Activated CD4-positive, CD25-positive, alpha-beta regulatory T cell treated with anti-CD3 and anti-CD28 coated beads, Interleukin-2, amount 50 U/mL, for 16 hours (primary cell): ENCODE measurements around the gene MRPL52.
"Not testable (repeated sequence)": the region's sequence is repeated elsewhere in the genome, so short reads cannot be mapped to it uniquely, and the experiment has no call there.

Experiments
- DNase-seq: peaks from one replicate; pipeline ENCODE4 v3.0.0-alpha.2; 2020; ENCODE audit warnings: low read depth, low spot score

MRPL52 gene

DNA sequence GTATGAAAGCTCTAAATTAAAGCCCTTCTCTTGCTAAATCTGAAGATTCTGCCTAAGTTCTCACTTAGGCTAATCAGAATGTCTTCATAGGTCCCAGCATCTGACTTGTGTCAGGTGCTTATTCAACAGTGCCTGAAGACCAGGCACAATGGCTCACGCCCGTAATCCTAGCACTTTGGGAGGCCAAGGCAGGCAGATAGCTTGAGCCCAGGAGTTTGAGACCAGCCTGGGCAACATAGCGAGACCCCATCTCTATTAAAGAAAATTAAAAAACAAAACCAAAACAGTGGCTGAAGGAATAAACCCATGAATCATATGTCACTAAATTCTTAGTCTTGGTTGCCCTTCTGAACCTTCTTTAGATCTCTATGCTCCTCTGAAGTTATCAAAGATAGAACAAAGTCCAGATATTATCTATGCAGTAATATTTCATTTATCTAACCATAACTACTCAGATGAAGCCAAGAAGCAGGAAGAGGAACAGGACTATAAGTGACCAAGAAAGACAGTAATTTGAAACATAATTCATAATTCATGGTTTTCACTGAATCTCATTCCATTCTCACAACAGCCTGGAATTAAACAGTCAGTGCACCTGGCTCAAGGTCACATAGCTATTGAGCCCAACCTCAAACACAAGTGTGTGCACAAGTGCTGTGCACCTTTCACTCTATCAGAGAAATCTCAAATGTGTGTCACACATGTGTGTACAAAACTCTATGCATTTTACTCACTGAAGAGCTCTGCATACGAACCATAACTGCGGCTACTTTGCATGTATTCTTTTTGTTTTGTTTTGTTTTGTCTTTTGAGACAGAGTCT, 21.1 kb upstream of the MRPL52 start:
- DNase-seq: no peak

DNA sequence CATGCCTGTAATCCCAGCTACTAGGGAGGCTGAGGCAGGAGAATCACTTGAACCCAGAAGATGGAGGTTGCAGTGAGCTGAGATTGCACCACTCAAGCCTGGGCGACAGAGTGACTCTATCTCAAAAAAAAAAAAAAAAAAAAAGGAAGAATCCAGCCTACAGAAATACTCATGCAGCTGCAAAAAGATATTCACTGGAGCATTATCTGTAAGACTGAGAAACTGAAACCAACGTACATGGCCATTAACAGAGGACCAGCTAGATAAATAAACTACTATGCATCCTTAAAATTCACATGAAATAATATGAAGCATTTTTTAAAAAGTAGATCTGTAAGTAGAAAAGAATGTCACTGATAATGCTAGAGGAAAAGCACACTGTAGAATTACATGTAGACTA, 18.0 kb upstream of the MRPL52 start:
- DNase-seq: no peak

DNA sequence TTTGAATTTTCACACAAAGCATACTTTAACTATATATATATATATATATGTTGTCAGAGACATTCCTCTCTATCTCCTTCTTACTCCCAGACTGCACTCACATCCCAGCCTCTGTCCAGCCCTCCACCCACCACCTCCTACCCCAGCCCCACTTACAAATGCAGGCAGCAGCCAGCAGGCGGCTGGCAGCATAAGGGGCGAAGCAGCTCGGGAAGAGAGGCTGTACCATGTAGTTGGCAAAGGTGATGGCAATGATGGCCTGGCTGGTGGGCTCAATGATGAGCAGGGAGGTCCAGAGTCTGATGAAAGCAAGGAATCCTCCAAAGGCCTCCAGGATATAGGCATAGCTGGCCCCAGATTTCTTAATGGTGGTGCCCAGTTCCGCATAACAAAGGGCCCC, 16.9 kb upstream of the MRPL52 start:
- DNase-seq: no peak

DNA sequence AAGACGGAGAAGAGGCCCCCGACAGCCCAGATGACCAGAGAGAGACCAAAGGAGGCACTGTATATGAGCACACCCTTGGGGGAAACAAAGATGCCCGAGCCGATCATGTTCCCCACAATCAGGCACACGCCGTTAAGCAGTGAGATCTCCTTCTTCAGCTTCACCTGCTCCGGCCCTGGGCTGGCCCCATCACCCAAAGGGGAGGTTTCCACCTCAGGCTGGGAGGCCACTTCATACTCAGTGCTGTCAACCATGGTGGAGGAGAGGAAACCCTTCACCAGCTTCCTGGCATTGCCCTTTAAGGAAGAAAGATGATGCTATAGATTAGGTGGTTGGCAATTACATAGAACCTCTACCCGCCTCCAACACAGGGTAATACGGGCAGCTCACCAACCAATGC, 16.5 kb upstream of the MRPL52 start:
- no peak for DNase-seq

DNA sequence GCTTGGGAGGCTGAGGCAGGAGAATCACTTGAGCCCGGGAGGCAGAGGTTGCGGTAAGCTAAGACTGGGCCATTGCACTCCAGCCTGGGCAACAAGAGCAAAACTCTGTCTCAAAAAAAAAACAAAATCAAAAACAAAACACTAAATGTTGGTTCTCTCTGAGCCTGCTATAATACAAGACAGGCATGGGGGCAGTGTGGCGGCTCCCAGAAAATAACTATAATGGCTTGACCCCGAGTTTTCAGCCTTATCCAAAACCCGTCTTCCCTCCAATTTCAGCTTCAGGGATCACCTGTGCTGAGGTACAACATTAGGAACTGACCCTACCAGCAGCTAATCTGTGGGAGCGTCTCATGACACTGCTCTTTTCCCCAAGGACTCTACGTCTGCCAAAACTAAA, 15.3 kb upstream of the MRPL52 start:
- no peak for DNase-seq

DNA sequence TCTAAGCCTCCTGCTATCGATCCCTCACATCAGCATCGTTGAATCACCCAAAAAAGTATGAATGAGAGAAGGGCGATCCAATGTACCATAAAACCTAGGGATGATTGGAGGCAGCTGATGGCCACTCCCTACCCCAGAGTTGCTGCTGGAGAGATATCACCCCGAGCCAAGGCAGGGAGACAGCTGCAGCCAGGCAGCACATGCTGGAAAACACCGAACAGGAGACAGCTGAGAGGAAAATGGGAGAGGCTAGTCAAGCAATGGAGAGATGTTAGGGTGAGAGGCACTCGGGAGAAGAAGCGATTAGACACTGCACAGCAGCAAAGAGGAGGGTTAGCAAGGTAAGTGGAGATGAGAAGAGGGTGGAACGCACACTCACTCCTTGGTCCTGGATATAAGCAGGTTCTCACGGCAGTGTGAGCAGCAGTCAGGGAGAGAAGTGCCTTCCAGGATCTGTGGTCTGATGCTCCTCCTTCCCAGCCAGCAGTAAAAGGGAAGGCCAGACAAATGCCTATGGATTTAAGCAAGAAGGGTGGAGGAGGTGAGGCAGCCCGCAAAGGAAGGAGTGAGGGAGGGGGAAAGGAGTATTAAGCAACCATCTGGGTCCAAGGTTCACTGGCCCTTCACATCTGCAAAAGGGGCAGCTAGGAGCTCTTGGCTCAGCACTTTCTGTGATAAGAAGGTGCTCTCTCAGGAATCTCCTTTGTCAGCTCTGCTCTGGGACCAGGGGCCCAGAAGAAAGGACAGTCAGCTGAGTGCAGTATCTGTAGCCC, 14.6 kb upstream of the MRPL52 start, which contains the start of gene SLC7A7:
SLC7A7 (minus strand) TSS at position 495 of the 773 bp plus-strand sequence. CDS start 2,037 bp downstream, outside the sequence.
- DNase-seq: no peak

DNA sequence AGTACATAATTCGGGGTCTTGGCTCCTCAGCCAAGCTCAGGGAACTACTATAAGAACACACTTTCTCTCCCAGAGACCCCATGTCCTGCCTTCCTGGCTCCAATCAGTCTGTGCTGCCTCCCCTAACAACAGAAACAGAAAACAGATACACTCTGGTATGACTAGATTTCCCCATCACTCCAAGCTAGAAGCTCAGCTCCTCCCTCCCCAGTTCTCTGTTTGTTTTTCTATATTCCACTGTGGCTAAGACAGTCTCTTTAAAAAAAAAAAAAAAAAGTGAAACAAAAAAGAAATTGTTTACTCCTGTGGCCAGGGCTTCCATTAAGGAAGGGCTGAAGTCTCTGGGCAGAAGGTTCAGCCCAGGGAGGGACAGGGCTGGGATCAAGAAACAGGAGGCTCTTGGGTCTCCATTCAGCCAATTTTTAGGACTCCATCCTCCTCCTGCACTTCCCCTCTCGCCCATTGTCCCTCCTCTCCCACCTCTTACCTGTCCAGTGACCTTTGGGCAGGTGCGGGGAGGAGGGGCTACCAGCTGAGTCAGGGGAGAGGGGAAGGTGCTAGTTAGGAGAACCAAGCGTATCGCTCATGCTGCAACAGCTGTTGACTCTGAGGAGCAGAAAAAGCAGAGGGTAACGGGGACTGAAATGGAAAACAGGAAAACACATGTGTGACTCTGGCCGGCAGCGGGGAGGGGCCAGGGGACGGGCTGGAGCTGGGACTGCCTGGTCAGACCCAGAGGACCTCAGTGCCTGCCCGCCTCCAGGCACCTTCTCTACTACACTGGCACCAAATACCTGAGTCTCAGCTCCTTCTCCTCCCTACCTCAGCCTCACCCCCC, 10.3 kb upstream of the MRPL52 start:
- DNase-seq: no peak

DNA sequence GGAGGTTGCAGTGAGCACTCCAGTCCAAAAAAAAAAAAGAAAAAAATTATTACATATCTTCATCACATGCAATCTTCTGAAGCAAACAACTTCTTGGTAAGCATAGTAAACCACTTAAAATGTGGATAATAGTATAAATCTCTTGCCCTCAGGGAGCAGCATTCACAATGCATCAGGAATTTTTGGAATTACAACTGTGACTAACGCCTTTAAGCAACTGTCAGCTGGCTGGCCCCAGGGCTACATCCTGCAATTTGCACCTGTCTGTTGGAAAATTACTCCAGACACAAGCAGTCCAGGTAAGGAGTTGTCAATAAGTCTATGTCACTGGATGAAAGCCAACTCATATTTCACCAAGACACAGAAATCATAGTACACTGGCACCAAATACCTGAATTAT, 9.0 kb upstream of the MRPL52 start:
- no peak for DNase-seq

DNA sequence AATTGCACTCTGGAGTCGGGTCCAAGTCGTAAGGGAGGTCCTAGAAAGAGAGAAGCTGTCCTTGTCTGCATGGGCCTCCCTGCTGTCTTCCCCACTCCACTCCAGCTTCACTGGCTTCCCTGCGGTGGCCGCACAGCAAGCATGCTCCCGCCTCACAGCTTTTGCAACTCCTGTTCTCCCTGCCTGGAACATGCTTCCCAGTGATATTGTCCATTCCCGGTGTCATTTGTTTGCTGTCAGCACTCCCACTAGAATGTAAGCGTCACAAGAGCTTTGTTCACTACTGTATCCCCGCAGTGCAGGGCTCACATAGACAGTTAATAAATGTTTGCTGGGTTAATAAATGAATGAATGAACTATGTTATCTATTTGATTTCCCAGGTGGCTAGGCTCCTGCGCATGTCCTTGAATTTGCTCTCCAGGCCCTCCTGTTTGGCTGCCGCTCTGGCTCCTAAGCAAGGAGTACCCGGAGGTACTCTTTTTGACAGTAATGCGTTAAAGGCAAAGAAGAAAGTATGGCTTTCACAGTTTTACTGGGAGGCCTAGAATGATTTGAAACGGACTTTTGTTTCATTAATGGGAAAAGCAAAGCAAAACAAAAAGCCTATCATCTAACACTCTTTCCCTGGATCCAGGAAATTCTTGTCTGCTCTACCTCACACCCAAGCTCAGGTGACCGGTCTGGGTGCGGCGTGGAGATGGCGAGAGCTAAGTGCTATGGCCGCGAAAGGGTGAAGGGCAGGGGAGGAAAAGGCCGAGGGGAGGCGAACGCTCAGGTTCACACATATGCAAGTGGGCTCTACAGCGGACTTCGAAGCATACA, 8.3 kb upstream of the MRPL52 start:
- no peak for DNase-seq

DNA sequence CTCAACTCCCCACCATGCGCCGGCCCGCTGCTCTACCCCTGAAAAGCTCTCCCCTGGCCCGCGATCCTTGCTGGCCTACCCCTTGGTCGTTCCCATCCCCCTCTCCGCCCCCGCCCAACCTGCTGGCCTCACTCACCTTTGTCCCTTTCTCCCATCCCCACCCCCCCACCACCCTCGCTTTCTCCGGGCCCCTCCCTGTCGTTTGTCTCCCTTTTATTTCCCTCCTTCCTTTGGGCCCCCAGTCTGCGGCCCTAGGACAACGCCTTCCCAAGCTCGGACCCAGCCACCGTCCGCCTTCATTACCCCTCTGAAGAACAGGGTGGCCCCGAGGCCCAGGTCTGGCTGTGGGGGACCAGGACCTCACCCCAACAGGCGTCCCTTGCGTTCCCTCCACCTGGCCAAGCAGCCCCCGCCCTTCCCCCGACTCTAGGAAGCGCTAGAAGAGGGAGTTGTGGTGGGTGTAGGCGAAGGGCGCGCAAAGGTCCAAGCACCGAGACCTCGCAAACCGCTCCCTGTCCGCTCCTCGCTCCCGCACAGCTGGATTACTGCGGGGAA, 7.6 kb upstream of the MRPL52 start:
- DNase-seq: no peak

DNA sequence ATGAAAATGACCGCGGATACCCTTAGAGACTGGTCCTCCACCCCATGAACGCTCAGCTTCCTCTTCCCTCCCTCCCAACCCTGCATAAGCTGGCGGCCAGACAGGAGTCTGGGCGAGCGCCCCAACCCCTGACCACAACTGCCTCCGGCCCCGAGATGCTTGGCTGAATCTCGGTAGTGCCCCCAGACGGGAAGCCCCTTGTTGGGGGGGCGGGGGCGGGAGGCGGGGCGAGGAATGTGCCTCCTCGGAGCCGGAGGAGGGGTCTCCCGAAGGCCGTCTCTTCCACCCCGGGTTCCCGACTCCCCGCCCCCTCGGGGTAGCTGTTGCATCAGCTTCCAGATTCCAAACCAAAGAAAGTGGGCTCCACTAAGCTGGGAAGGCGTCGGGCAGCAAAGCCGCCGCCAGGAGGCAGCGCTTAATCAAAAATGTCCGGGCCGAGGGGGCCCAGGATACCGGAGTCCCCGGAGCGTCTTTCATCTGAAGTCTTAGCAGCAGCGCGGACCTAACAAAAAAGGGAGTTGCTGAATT, 7.1 kb upstream of the MRPL52 start:
- peak; percentile 48 for DNase-seq

DNA sequence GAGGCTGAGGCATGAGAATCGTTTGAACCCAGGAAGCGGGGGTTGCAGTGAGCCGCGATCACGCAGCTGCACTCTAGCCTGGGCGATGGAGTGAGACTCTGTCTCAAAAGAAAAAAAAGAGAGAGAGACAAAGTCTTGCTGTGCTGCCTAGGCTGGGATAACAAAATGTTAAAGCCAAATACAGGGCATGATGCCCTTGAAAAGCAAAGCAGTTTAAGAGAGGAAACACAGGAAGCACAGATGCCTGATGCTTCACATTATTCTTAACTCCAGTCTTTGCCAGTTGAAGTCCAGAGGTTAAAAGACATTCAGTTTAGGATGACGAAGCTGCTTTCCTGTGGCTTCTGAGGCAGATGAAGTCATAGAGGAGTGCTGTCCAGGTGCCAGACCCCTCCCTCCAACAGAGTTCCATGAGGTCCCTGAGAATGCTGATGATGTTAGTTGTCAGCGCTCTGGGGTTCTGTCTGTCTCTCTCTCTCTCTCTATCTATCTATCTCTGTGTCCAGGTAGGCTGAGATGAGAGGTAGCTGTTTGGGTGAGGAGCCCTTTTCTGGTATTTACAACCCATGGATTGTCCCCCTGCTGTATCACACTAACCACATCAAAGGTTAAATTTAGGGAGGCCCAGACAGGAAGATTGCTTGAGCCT, 4.9 kb upstream of the MRPL52 start:
- DNase-seq: no peak

DNA sequence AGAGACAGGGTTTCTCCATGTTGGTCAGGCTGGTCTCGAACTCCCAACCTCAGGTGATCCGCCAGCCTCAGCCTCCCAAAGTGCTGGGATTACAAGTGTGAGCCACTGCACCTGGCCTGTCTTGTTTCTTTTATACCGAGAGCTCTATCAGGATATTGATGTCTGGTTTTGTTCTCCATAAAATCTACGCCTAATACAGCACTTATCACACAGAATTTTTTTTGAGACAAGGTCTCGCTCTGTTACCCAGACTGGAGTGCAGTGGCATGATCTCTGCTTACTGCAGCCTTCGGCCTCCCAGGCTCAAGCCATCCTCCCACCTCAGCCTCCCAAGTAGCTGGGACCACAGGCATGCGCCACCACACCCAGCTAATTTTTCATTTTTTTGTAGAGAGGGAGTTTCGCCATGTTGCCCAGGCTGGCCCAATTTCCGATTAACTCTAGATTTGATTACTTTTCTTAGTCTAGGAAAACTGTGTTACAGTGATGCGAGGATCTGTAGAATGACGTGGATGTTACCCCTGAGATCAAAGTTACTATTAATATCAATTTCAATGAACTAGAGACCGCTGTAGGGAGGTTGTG, 519 bp upstream of the MRPL52 start:
- DNase-seq: not testable (repeated sequence)

DNA sequence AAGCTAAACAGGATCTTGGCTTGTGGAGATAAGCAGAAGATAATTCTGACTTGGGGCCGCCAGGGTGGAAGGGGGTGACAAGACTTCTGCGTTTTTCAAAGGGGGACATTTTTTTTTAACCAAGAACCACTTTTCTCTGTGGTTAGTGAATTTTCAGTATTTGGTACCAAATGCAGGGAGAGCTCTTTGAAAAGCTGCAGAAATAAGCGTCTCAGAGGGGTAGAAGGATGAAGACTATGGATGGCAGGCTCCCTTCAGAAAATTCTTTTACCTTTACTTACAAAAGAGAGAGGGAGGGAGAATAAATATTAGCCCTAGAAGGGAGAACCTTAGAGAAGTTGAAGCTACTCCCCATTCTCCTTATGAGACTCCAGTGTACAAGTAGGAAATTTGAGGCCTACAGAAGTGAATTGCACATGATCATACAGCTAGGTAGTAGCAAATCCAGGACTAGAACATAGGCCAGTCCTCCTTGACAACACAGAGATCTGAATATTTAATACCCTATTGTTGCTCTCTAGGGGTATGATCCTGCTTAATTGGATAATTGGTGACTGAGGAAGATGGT, 840 bp downstream of the MRPL52 start:
- DNase-seq: no peak

DNA sequence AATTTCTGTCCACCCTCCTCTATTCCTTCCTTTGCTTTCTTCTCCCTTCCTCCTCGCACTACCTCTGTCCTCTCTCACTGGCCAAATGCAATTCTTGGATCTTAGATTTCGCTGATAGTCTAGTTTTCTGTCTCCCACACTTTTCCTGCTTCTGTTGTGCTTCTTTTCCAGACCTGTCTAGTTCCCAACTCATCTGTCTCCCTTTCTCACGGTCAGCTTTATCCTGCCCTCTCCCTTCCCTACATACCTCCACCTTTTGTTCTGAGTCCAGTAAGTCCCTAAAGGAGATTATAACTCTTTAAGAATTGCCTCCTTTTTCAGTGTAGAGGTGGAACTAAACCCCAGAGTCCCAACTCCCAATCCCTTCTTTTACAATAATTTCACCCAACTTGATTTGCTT, 5.8 kb downstream of the MRPL52 start:
- DNase-seq: no peak

DNA sequence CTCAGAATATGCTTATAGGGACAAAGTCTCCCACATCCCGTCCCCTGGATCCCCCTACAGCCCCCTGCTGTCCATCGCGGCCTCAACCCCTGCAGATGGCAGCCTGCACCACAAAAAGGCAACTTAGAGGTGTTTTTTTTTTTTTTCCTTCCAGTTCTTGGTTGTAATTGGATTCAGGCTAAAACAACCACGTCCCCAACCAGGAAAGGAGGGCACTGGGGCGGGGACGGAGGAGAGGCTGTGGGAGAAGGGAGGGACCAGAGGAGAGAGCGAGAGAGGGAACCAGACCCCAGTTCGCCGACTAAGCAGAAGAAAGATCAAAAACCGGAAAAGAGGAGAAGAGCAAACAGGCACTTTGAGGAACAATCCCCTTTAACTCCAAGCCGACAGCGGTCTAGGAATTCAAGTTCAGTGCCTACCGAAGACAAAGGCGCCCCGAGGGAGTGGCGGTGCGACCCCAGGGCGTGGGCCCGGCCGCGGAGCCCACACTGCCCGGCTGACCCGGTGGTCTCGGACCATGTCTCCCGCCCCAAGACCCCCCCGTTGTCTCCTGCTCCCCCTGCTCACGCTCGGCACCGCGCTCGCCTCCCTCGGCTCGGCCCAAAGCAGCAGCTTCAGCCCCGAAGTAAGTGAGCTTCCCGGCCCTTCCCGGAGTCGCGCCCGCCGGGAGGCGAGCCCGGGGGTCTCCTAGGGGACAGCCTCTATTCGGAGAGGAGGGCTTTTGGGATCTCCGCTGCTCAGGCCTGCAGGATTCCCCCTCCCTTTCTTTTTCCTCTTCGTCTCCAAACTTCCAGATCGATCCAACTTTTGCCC, 6.8 kb downstream of the MRPL52 start, which contains the start of gene MMP14:
MMP14 (plus strand) TSS at position 285 of the 813 bp plus-strand sequence; CDS start at position 518, 233 bp downstream.
- no peak for DNase-seq

DNA sequence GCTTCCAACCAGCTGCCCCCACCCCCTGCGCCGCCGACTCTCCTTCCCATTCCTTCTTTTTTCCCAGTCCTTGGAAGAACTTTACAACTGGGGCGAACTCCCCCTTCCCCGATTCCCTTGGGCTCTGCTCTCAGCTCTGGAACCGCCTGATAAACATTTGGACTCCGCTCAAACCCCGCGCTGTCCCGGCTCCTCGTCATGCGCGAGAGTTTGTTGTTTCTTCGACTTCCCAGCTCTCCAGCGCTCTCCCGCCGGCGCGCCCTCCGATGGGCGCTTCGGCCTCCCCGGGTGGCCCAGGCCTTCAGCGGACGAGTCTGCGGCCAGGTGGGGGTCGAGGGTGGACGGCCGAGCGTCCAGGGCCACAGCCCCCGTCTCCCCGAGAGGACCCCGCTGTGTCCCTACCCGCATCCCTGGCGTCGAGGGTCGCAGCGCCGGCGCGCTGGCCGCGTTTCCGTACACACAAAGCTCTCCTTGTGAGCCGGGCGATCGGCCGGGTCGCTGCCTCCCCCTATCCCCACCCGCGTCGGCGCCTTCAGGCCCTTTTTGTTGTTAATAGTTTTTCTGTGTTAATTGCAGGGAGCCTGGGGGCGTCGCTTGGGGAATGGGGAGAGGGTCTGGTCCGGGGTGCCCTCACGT, 7.5 kb downstream of the MRPL52 start:
- no peak for DNase-seq
